PFSK-1 (cell line): ENCODE measurements around the gene TRIM10.

ENCODE experiments used
- REST ChIP-seq, 2 experiments: IDR thresholded peaks; 2 replicates each; pipeline versions ENCODE4 v1.6.1 to v1.8.0; 2011 to 2012; ENCODE audit warnings: low read depth in 2 of 2, low read length in 2 of 2, control low read depth in 1 of 2, inconsistent platforms in 1 of 2, mild to moderate bottlenecking in 1 of 2, moderate library complexity in 1 of 2; ENCODE audit not compliant: insufficient read depth in 1 of 2
- TAF1 ChIP-seq: IDR thresholded peaks from 2 replicates; pipeline ENCODE4 v1.6.1; 2012; ENCODE audit warnings: low read length, control low read depth, borderline replicate concordance; ENCODE audit not compliant: insufficient read depth

GRCh38 chr6:30149234-30149633, 11.8 kb downstream of the TRIM10 start:
- TF ChIP-seq REST (IDR thresholded peaks at IDR 0.05; ENCODE audit: insufficient read depth in 1 of 2, low read depth in 2 of 2, low read length in 2 of 2) (no peak), TAF1 (no peak)
